ENCODE results near the gene LSM10. TPM values are rescaled to one million over a fixed set of nuclear protein-coding genes. Genes with fewer than 3 reads are reported as not detected.

The LSM10 gene
- total and polyA plus RNA-seq, 9 of the 15 experiments (the other 6 are each of a cell fraction or from before 2014, with no cell fraction given): 13.2 to 146 (median 68.9) TPM

DNA sequence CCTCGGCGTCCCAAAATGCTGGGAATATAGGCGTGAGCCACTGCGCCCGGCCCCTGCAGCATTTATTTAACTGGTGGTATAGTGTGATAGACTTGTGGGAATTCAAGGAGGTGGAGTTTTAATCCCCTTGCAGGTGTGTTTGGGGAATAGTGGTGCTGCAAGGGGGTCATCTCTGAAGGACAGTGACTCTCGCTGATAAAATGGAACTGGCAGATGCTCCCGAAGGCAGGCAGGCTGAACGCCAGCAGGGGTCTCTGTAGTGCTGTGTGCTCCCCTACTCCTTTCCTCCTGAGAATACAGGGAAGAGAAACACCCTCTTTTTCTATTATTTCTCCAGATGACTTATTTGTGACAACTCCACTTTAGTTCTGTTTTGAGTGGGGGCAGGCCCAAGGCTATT, 48.6 kb upstream of the LSM10 start (continued):
- TF ChIP-seq, protein P1, sequence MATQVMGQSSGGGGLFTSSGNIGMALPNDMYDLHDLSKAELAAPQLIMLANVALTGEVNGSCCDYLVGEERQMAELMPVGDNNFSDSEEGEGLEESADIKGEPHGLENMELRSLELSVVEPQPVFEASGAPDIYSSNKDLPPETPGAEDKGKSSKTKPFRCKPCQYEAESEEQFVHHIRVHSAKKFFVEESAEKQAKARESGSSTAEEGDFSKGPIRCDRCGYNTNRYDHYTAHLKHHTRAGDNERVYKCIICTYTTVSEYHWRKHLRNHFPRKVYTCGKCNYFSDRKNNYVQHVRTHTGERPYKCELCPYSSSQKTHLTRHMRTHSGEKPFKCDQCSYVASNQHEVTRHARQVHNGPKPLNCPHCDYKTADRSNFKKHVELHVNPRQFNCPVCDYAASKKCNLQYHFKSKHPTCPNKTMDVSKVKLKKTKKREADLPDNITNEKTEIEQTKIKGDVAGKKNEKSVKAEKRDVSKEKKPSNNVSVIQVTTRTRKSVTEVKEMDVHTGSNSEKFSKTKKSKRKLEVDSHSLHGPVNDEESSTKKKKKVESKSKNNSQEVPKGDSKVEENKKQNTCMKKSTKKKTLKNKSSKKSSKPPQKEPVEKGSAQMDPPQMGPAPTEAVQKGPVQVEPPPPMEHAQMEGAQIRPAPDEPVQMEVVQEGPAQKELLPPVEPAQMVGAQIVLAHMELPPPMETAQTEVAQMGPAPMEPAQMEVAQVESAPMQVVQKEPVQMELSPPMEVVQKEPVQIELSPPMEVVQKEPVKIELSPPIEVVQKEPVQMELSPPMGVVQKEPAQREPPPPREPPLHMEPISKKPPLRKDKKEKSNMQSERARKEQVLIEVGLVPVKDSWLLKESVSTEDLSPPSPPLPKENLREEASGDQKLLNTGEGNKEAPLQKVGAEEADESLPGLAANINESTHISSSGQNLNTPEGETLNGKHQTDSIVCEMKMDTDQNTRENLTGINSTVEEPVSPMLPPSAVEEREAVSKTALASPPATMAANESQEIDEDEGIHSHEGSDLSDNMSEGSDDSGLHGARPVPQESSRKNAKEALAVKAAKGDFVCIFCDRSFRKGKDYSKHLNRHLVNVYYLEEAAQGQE (IDR thresholded peaks at IDR 0.05; ENCODE audit: borderline replicate concordance): peak; percentile 69; the same call in 1 of the 2 replicates
- TF ChIP-seq, protein P1 (CRISPR knock-in tag; IDR thresholded peaks at IDR 0.05; ENCODE audit: low read depth): no peak
- peak; percentile 30; the same call in 1 of the 2 replicates for TF ChIP-seq ZBTB7A (IDR thresholded peaks at IDR 0.05; ENCODE audit: borderline replicate concordance, control insufficient read depth, low read depth, low read length)
- TF ChIP-seq ZNF384 (IDR thresholded peaks at IDR 0.05; ENCODE audit: low read depth, low read length): 0 out of 2 replicates have a peak, but pooled peaks have one; percentile 23
- TF ChIP-seq ATF1 (CRISPR knock-in tag; IDR thresholded peaks at IDR 0.05): no peak
- TF ChIP-seq ATF1 (tag; IDR thresholded peaks at IDR 0.05): 0 out of 2 replicates have a peak, but pooled peaks have one; percentile 12
- TF ChIP-seq ESRRA (IDR thresholded peaks at IDR 0.05; ENCODE audit: borderline replicate concordance, low read depth): 0 out of 2 replicates have a peak, but pooled peaks have one; percentile 24
- TF ChIP-seq, protein P2, sequence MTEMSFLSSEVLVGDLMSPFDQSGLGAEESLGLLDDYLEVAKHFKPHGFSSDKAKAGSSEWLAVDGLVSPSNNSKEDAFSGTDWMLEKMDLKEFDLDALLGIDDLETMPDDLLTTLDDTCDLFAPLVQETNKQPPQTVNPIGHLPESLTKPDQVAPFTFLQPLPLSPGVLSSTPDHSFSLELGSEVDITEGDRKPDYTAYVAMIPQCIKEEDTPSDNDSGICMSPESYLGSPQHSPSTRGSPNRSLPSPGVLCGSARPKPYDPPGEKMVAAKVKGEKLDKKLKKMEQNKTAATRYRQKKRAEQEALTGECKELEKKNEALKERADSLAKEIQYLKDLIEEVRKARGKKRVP (CRISPR knock-in tag; IDR thresholded peaks at IDR 0.05): no peak
- TF ChIP-seq ATF7 (IDR thresholded peaks at IDR 0.05): 0 out of 2 replicates have a peak, but pooled peaks have one; percentile 14
- TF ChIP-seq NONO (IDR thresholded peaks at IDR 0.05; ENCODE audit: low read depth in 2 of 2, low read length in 1 of 2): 0 out of 4 replicates have a peak, but pooled peaks of 1 of the 2 experiments have one; percentile 28
- peak; percentile 77 for TF ChIP-seq SMC3 (conservative IDR thresholded peaks at IDR 0.05; ENCODE audit: insufficient read depth, low read depth, low read length)
- no peak for TF ChIP-seq NCOA6 (IDR thresholded peaks at IDR 0.05)
- TF ChIP-seq, protein P3, sequence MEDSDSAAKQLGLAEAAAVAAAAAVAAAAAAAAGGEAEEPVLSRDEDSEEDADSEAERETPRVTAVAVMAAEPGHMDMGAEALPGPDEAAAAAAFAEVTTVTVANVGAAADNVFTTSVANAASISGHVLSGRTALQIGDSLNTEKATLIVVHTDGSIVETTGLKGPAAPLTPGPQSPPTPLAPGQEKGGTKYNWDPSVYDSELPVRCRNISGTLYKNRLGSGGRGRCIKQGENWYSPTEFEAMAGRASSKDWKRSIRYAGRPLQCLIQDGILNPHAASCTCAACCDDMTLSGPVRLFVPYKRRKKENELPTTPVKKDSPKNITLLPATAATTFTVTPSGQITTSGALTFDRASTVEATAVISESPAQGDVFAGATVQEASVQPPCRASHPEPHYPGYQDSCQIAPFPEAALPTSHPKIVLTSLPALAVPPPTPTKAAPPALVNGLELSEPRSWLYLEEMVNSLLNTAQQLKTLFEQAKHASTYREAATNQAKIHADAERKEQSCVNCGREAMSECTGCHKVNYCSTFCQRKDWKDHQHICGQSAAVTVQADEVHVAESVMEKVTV (CRISPR knock-in tag; IDR thresholded peaks at IDR 0.05): peak; percentile 83
- no peak for TF ChIP-seq TARDBP (IDR thresholded peaks at IDR 0.05)
- TF ChIP-seq SNIP1 (IDR thresholded peaks at IDR 0.05; ENCODE audit: low read depth): no peak
- no peak for TF ChIP-seq PTBP1 (IDR thresholded peaks at IDR 0.05; ENCODE audit: low read depth, low read length)
- TF ChIP-seq, protein P4, sequence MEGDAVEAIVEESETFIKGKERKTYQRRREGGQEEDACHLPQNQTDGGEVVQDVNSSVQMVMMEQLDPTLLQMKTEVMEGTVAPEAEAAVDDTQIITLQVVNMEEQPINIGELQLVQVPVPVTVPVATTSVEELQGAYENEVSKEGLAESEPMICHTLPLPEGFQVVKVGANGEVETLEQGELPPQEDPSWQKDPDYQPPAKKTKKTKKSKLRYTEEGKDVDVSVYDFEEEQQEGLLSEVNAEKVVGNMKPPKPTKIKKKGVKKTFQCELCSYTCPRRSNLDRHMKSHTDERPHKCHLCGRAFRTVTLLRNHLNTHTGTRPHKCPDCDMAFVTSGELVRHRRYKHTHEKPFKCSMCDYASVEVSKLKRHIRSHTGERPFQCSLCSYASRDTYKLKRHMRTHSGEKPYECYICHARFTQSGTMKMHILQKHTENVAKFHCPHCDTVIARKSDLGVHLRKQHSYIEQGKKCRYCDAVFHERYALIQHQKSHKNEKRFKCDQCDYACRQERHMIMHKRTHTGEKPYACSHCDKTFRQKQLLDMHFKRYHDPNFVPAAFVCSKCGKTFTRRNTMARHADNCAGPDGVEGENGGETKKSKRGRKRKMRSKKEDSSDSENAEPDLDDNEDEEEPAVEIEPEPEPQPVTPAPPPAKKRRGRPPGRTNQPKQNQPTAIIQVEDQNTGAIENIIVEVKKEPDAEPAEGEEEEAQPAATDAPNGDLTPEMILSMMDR (IDR thresholded peaks at IDR 0.05 in 2 of 3, conservative IDR thresholded peaks at IDR 0.05 in 1 of 3; ENCODE audit: insufficient read depth in 2 of 3, low read depth in 1 of 3, low read length in 3 of 3): peak; percentile 87 to 93 (median 92)

All from K562 (cell line).